ELR (cell line): ENCODE results near the gene APLP2.
"Not testable (repeated sequence)": the region's sequence is repeated elsewhere in the genome, so short reads cannot be mapped to it uniquely, and the experiment has no call there.

Source experiments
- DNase-seq: peaks from one replicate; pipeline ENCODE4 v3.0.0-alpha.2; 2015; ENCODE audit warnings: low read depth

Gene APLP2

GRCh38 chr11:130091169-130091568 lies 21.5 kb downstream of the APLP2 start:
- DNase-seq = not testable (repeated sequence)

- no peak for DNase-seq
These were observed 23.0 kb downstream of the APLP2 start for GRCh38 chr11:130092661-130093060.

- peak; percentile 41 for DNase-seq
These were observed 24.9 kb downstream of the APLP2 start for GRCh38 chr11:130094614-130095013.

- no peak for DNase-seq
These were observed 25.6 kb downstream of the APLP2 start for GRCh38 chr11:130095326-130095725.

- no peak for DNase-seq
These were observed 26.3 kb downstream of the APLP2 start for GRCh38 chr11:130096042-130096441.

GRCh38 chr11:130096823-130097222 lies 27.1 kb downstream of the APLP2 start:
- no peak for DNase-seq

- no peak for DNase-seq
These were observed 27.6 kb downstream of the APLP2 start for GRCh38 chr11:130097285-130097684.

- DNase-seq = no peak
These were observed 29.7 kb downstream of the APLP2 start for GRCh38 chr11:130099356-130099755.

GRCh38 chr11:130100381-130101095 lies 30.8 kb downstream of the APLP2 start:
- no peak for DNase-seq

GRCh38 chr11:130101661-130102060 lies 32.0 kb downstream of the APLP2 start:
- DNase-seq = no peak

GRCh38 chr11:130102301-130103249 lies 32.9 kb downstream of the APLP2 start:
- no peak for DNase-seq

- peak; percentile 97 for DNase-seq
These were observed 33.7 kb downstream of the APLP2 start for GRCh38 chr11:130103296-130103814.

GRCh38 chr11:130106381-130106780 lies 36.7 kb downstream of the APLP2 start:
- no peak for DNase-seq

GRCh38 chr11:130108671-130109070 lies 39.0 kb downstream of the APLP2 start:
- DNase-seq = not testable (repeated sequence)

GRCh38 chr11:130109386-130109785 lies 39.7 kb downstream of the APLP2 start:
- DNase-seq = no peak

GRCh38 chr11:130110339-130111108 lies 40.8 kb downstream of the APLP2 start:
- DNase-seq = no peak

GRCh38 chr11:130112071-130112830 lies 42.6 kb downstream of the APLP2 start:
- DNase-seq = no peak

GRCh38 chr11:130114281-130114680 lies 44.6 kb downstream of the APLP2 start:
- no peak for DNase-seq

- DNase-seq = no peak
These were observed 45.0 kb downstream of the APLP2 start for GRCh38 chr11:130114726-130115125.

GRCh38 chr11:130115218-130115617 lies 45.5 kb downstream of the APLP2 start:
- DNase-seq = peak; percentile 23

- no peak for DNase-seq
These were observed 48.5 kb downstream of the APLP2 start for GRCh38 chr11:130118165-130118564.
